WTC11 (cell line): ENCODE data around the gene C16orf95. TPM values are rescaled to one million over a fixed set of nuclear protein-coding genes. Genes with fewer than 3 reads are reported as not detected.

Experiments used
- ATAC-seq: fragments of 200-7000 bp; cut with Tn5 transposase; 2 replicates; pipeline ENCODE4 v1.10.0; 2021; ENCODE audit warnings: mild to moderate bottlenecking, moderate library complexity
- CTCF ChIA-PET: fragments of 300-600 bp; sonication (Branson Sonifier 250); formaldehyde crosslinking; loops from one replicate; lab custom pipeline; 2021; ENCODE audit warnings: antibody characterized with exemption; lab: Charles Lee
- POLR2A ChIA-PET: fragments of 350-600 bp; sonication (Branson Sonifier 250); formaldehyde crosslinking; loops from one replicate; lab custom pipeline; 2021; ENCODE audit warnings: antibody characterized with exemption; lab: Charles Lee
- DNase-seq: peaks from one replicate; pipeline ENCODE4 v3.0.0; 2021; ENCODE audit warnings: low spot score
- H3K27ac Mint-ChIP-seq: 2 replicates; pipeline ENCODE4 v1.8.0; 2021; ENCODE audit warnings: mixed read lengths
- H3K27me3 Mint-ChIP-seq: 2 replicates; pipeline ENCODE4 v1.8.0; 2021; ENCODE audit warnings: low read depth, mild to moderate bottlenecking, moderate library complexity, mixed read lengths
- H3K36me3 Mint-ChIP-seq: 2 replicates; pipeline ENCODE4 v1.8.0; 2021; ENCODE audit warnings: mixed read lengths
- H3K4me1 Mint-ChIP-seq: 2 replicates; pipeline ENCODE4 v1.8.0; 2022; ENCODE audit warnings: mixed read lengths
- H3K4me3 Mint-ChIP-seq: 2 replicates; pipeline ENCODE4 v1.8.0; 2021; ENCODE audit warnings: mild to moderate bottlenecking, moderate library complexity, mixed read lengths
- H3K9me3 Mint-ChIP-seq: 2 replicates; pipeline ENCODE4 v1.8.0; 2021; ENCODE audit warnings: mixed read lengths
- ATF1 ChIP-seq: sonication (generic); formaldehyde crosslinking; IDR thresholded peaks from 2 replicates; pipeline ENCODE4 v1.8.1; 2023; ENCODE audit warnings: mild to moderate bottlenecking, moderate library complexity, missing genetic modification reagents
- CREM ChIP-seq: sonication (generic); formaldehyde crosslinking; IDR thresholded peaks from 2 replicates; pipeline ENCODE4 v1.8.1; 2022; ENCODE audit warnings: mild to moderate bottlenecking, missing genetic modification reagents, moderate library complexity
- FOXK1 ChIP-seq: sonication (generic); formaldehyde crosslinking; IDR thresholded peaks from 2 replicates; pipeline ENCODE4 v1.8.0; 2022; ENCODE audit warnings: mild to moderate bottlenecking, moderate library complexity, missing genetic modification reagents
- GABPB1 ChIP-seq: sonication (generic); formaldehyde crosslinking; IDR thresholded peaks from 2 replicates; pipeline ENCODE4 v1.8.1; 2023; ENCODE audit warnings: mild to moderate bottlenecking, missing genetic modification reagents
- JAZF1 ChIP-seq: fragments of 250-450 bp; sonication (Bioruptor Pico); IDR thresholded peaks from 2 replicates; pipeline ENCODE4 v1.9.0; 2021; ENCODE audit warnings: moderate library complexity, mild to moderate bottlenecking, inconsistent platforms
- MAX ChIP-seq: sonication (generic); formaldehyde crosslinking; IDR thresholded peaks from 2 replicates; pipeline ENCODE4 v1.8.0; 2022; ENCODE audit warnings: mild to moderate bottlenecking, missing genetic modification reagents
- NR2C2 ChIP-seq: sonication (generic); formaldehyde crosslinking; IDR thresholded peaks from 2 replicates; pipeline ENCODE4 v1.8.0; 2022; ENCODE audit warnings: mild to moderate bottlenecking, missing genetic modification reagents
- ZBTB43 ChIP-seq: sonication (generic); formaldehyde crosslinking; IDR thresholded peaks from 2 replicates; pipeline ENCODE4 v1.8.1; 2023; ENCODE audit warnings: mild to moderate bottlenecking, missing genetic modification reagents
- ZNF121 ChIP-seq: sonication (generic); formaldehyde crosslinking; IDR thresholded peaks from 2 replicates; pipeline ENCODE4 v1.8.0; 2023; ENCODE audit warnings: missing genetic modification reagents
- ZNF219 ChIP-seq: sonication (generic); formaldehyde crosslinking; IDR thresholded peaks from 2 replicates; pipeline ENCODE4 v1.8.0; 2023; ENCODE audit warnings: missing genetic modification reagents, mild to moderate bottlenecking, borderline replicate concordance
- ZNF263 ChIP-seq: sonication (generic); formaldehyde crosslinking; IDR thresholded peaks from 2 replicates; pipeline ENCODE4 v1.8.1; 2022; ENCODE audit warnings: low read depth, mild to moderate bottlenecking, moderate library complexity, missing genetic modification reagents
- ZNF512 ChIP-seq: sonication (generic); formaldehyde crosslinking; IDR thresholded peaks from 2 replicates; pipeline ENCODE4 v1.8.1; 2022; ENCODE audit warnings: missing genetic modification reagents, borderline replicate concordance
- total RNA-seq: library from RNA; stranded (reverse); gene quantifications from 3 replicates; pipeline ENCODE4 v1.2.3, GENCODE V29; 2021
- TF ChIP-seq, protein P1 (sequence below): fragments of 250-450 bp; sonication (Bioruptor Pico); IDR thresholded peaks from 2 replicates; pipeline ENCODE4 v1.8.0; 2021; ENCODE audit warnings: mild to moderate bottlenecking
- TF ChIP-seq, protein P2 (sequence below): sonication (generic); formaldehyde crosslinking; IDR thresholded peaks from 2 replicates; pipeline ENCODE4 v1.8.0; 2022; ENCODE audit warnings: mild to moderate bottlenecking, missing genetic modification reagents
- TF ChIP-seq, protein P3 (sequence below): sonication (generic); formaldehyde crosslinking; IDR thresholded peaks from 2 replicates; pipeline ENCODE4 v1.8.0; 2023; ENCODE audit warnings: missing genetic modification reagents, mild to moderate bottlenecking, borderline replicate concordance

Gene C16orf95
- total RNA-seq, 1 experiment from 2014 or later = 5.7 TPM

DNA sequence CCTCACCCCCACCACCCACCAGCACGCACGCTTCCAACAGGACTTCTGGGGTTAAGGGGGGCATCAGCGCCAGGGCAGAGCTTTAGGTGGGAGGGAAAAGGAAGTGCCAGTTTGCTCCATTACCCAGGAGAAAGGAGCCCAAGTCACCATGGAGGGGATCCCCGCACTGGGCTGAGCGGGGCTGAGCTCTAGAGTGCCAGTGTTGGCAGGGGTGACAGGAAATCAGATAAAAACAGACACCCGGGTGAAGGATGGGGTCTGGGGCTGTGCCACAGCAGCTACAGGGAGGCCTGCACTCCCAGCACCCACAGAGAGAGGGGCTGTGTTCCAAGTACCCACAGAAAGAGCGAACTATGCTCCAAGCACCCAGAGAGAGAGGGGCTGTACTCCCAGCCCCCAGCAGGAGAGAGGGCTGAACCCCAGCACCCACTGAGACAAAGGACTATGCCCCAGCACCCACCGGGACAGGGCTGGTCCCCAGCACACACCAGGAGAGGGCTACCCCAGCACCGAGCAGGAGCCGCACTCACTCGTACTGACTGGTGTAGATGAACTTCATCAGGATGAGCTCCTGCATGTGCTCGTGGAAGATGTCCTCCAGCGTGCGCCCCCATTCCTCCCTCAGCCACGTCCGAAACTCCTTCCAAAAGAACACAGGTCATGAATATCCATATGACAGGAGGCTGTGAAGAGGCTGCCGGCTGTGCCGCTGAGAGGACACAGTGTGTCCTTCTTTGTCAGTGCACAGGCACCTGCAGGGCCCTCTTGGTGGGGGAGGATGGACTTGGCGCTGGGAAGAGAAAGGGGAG is 18.6 kb upstream of the C16orf95 start:
- DNase-seq = no peak
- Mint-ChIP-seq H3K27me3 (no peaks in the 10 kb centered on the region), H3K27ac (0 out of 2 replicates have a peak overlapping the region, but pooled peaks have one; percentile 38), H3K36me3 (peaks cover 16% of the 10 kb centered on the region), H3K9me3 (no peaks in the 10 kb centered on the region), H3K4me3 (no peak overlapping the region), H3K4me1 (no peaks in the 10 kb centered on the region)
- no peak for ATAC-seq
- ChIA-PET POLR2A (no interaction called here), CTCF (no interaction called here)
- no peak for TF ChIP-seq NR2C2 (CRISPR knock-in tag)
- TF ChIP-seq ZBTB43 = no peak
- no peak for TF ChIP-seq GABPB1 (CRISPR knock-in tag)
- no peak for TF ChIP-seq ZNF263 (CRISPR knock-in tag)
- TF ChIP-seq, protein P1, sequence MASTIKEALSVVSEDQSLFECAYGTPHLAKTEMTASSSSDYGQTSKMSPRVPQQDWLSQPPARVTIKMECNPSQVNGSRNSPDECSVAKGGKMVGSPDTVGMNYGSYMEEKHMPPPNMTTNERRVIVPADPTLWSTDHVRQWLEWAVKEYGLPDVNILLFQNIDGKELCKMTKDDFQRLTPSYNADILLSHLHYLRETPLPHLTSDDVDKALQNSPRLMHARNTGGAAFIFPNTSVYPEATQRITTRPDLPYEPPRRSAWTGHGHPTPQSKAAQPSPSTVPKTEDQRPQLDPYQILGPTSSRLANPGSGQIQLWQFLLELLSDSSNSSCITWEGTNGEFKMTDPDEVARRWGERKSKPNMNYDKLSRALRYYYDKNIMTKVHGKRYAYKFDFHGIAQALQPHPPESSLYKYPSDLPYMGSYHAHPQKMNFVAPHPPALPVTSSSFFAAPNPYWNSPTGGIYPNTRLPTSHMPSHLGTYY (CRISPR knock-in tag) = no peak

DNA sequence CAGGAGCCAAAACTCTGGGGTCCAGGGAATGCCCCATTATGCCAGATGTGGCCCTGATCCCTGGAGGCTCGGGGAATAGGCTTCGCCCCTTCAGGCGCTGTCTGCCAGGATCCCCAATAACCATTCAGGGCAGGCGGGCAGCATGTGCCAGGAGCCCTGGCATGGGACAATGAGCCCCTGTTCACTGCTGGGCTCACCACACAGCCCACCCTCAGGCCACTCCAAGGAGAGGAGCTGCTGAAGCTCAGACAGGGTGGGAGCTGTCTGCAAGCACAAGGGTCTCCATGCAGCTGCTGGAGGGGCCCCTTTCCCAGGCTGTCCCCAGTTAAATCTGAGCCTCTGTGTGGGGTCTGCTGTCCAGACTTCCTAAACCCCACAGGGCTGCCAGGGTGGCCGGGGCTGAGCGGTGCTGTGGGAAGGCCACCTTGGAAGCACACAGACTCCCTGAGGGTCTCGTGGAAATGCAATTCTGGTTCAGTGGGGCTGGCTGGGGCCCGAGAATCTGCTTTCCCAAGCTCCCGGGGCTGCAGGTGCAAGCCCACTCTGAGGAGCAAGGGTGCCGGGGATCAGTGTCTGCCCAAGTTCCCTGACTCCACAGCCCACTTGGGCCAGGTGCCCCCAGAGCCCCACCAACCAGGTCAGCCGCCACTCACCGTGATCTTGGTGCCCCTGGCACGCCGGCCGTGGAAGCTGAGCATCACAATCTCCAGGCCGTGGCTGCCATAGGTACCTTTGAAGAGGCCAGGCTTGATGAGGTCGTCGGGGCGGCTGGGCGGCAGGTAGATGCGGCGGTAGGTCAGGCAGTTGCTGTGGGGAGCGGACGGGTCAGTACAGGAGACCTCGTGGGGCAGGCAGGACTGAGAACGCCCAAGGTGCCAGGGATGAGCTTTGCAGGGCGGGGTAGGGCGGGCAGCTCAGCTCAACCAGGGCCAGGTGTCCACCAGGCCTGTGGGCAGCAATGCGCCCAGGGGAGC is 17.7 kb upstream of the C16orf95 start:
- ChIA-PET CTCF (interaction anchor here (1.2 kb wide), 1 partner anchor 10 kb away, joined by 3 read pairs; no protein-coding TSS in a partner anchor), POLR2A (no interaction called here)
- no peak overlapping the region for H3K4me3 Mint-ChIP-seq
- no peak overlapping the region for H3K27ac Mint-ChIP-seq
- TF ChIP-seq ATF1 (CRISPR knock-in tag) (no peak), MAX (no peak), CREM (no peak), JAZF1 (CRISPR knock-in tag) (no peak), ZNF121 (CRISPR knock-in tag) (no peak), FOXK1 (CRISPR knock-in tag) (no peak), ZNF512 (CRISPR knock-in tag) (no peak), NR2C2 (CRISPR knock-in tag) (no peak), ZNF219 (CRISPR knock-in tag) (no peak)
- TF ChIP-seq, protein P2, sequence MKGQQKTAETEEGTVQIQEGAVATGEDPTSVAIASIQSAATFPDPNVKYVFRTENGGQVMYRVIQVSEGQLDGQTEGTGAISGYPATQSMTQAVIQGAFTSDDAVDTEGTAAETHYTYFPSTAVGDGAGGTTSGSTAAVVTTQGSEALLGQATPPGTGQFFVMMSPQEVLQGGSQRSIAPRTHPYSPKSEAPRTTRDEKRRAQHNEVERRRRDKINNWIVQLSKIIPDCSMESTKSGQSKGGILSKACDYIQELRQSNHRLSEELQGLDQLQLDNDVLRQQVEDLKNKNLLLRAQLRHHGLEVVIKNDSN (CRISPR knock-in tag) = no peak
- TF ChIP-seq, protein P3, sequence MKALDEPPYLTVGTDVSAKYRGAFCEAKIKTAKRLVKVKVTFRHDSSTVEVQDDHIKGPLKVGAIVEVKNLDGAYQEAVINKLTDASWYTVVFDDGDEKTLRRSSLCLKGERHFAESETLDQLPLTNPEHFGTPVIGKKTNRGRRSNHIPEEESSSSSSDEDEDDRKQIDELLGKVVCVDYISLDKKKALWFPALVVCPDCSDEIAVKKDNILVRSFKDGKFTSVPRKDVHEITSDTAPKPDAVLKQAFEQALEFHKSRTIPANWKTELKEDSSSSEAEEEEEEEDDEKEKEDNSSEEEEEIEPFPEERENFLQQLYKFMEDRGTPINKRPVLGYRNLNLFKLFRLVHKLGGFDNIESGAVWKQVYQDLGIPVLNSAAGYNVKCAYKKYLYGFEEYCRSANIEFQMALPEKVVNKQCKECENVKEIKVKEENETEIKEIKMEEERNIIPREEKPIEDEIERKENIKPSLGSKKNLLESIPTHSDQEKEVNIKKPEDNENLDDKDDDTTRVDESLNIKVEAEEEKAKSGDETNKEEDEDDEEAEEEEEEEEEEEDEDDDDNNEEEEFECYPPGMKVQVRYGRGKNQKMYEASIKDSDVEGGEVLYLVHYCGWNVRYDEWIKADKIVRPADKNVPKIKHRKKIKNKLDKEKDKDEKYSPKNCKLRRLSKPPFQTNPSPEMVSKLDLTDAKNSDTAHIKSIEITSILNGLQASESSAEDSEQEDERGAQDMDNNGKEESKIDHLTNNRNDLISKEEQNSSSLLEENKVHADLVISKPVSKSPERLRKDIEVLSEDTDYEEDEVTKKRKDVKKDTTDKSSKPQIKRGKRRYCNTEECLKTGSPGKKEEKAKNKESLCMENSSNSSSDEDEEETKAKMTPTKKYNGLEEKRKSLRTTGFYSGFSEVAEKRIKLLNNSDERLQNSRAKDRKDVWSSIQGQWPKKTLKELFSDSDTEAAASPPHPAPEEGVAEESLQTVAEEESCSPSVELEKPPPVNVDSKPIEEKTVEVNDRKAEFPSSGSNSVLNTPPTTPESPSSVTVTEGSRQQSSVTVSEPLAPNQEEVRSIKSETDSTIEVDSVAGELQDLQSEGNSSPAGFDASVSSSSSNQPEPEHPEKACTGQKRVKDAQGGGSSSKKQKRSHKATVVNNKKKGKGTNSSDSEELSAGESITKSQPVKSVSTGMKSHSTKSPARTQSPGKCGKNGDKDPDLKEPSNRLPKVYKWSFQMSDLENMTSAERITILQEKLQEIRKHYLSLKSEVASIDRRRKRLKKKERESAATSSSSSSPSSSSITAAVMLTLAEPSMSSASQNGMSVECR = no peak
- DNase-seq = no peak
- no peaks in the 10 kb centered on the region for H3K9me3 Mint-ChIP-seq
- no peaks in the 10 kb centered on the region for H3K4me1 Mint-ChIP-seq
- H3K27me3 Mint-ChIP-seq = no peaks in the 10 kb centered on the region
- ATAC-seq = no peak
- H3K36me3 Mint-ChIP-seq = peaks cover 18% of the 10 kb centered on the region
